GM19193 (cell line): ENCODE data around the gene CFAP45.

Experiments
- POLR2A ChIP-seq: IDR thresholded peaks from 4 replicates; pipeline ENCODE4 v1.6.1; 2011; ENCODE audit not compliant: insufficient read depth, insufficient read length; ENCODE audit errors: extremely low read depth

CFAP45 gene

GRCh38 chr1:159920651-159921050, 20.7 kb upstream of the CFAP45 start:
- TF ChIP-seq POLR2A: no peak

GRCh38 chr1:159920202-159920601, 20.2 kb upstream of the CFAP45 start:
- no peak for TF ChIP-seq POLR2A

DNA sequence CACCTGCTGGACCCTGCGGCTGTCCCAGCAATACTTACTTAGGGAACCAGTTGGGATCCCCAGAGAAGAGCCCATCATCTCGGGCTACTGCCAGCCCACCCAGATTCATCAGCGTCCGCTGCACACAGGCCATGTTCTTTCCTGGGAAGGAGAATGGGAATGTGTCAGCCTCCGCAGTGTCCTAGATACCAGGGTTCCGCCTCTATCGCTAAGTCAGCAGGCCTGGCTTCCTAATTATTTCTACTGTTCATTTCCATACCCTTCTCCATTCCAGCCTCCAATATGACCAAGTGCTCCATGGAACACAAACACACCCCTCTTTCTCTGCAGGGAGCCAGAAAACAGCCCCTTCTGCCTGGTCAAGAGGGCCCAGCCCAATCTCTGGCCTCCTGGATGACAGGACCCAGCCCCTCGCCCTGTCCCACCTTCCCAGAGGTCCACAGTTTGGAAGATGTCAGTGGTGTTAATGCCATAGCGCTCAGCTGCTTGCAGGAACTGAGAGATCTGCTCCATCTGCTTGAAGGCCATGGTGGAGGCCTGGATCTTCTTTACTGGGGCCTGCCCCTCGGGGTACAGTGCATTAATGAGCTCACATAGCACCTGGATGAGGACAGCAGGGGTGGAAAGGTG, 19.4 kb upstream of the CFAP45 start:
- TF ChIP-seq POLR2A: no peak

- TF ChIP-seq POLR2A: no peak
Measured at GRCh38 chr1:159918352-159919200, 18.6 kb upstream of the CFAP45 start.

DNA sequence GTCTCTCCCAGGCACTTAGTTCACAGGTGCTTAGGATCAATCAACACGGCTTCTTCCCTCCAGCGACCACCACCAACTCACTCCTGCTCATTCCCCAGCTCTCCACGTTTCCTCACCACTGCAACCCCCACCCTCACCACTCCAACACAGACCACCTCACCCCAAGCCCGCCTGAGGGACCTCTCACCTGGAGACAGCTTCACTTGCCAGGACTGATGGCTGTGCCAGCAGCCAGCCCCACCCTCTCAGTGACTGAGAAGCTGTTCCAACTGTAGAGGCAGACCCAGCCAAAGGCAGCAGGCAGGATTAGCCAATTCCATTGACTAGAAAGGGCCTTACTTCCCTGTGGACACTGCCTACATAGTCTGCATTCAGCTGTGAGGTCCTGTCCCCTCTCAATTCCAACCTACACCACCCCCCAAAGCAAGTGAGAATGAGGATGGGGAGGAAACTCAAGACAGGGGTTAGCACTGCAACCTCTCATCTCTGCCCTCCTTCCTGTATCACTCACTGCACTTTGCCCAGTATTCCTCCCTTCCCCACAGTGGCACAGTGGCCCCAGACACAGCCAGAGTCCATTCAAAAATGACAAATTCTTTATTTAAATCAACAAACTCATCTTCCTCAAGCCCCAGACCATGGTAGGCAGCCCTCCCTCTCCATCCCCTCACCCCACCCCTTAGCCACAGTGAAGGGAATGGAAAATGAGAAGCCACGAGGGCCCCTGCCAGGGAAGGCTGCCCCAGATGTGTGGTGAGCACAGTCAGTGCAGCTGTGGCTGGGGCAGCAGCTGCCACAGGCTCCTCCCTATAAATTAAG, 17.8 kb upstream of the CFAP45 start:
- TF ChIP-seq POLR2A: no peak

- TF ChIP-seq POLR2A: no peak
Measured at GRCh38 chr1:159916242-159917051, 16.5 kb upstream of the CFAP45 start.

GRCh38 chr1:159915571-159916241, 15.7 kb upstream of the CFAP45 start:
- no peak for TF ChIP-seq POLR2A

GRCh38 chr1:159914252-159915018, 14.5 kb upstream of the CFAP45 start:
- no peak for TF ChIP-seq POLR2A

GRCh38 chr1:159913451-159914192, 13.7 kb upstream of the CFAP45 start:
- no peak for TF ChIP-seq POLR2A

DNA sequence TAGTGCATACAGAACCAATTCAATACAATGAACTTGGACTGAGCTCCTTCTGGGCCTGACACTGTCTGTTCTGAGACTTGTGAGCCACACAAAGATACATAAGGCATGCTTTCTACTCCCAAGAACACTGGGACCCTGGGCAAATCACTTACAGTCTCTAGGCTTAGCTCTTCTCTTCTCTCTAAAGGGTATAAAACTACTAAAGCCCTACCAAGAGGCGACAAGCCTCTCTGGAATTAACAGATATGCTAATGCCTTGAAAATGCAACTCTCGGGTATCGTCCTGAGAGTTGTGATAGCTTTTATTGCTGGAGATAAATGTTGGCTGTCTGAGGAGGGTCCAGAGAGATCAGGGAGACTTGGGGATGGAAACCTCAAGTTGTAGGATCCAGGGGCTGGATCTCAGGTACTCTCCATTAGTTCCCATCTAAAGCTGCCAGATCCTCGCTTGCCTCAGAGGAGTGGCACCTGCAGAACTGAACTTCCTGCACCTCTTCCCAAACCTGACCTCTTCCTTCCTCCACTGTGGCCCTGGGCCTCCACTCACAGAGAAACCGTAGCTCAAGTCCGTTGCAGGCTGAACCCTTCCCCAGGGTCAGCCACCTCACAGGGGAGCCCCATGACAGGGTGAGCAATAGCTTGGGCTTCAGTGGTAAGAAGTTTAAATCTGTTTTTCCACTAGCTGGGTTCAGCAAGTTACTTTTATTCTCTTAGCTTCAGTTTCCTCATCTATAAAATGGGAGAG, 11.5 kb upstream of the CFAP45 start:
- TF ChIP-seq POLR2A: no peak

- TF ChIP-seq POLR2A: no peak
Measured at GRCh38 chr1:159908031-159908940, 8.3 kb upstream of the CFAP45 start.
